Measurements from ENCODE around the gene GABRA5.

- TF ChIP-seq EZH2 (IDR thresholded peaks at IDR 0.05; ENCODE audit: insufficient read depth, poor library complexity, severe bottlenecking), result no peak
- TF ChIP-seq EZH2phosphoT487 (IDR thresholded peaks at IDR 0.05; ENCODE audit: insufficient read depth, low read depth), result no peak
These were observed 2.8 kb downstream of the GABRA5 start for GRCh38 chr15:26869628-26870027.

Measured in GM23248 (cell line).